AG04449 (cell line): ENCODE measurements around the gene VPREB1.

Source experiments
- CTCF ChIA-PET: fragments of 350-600 bp; formaldehyde crosslinking; extraction: SDS; loops from one replicate; lab custom pipeline; 2021; ENCODE audit warnings: antibody characterized with exemption; lab: Yijun Ruan, JAX
- POLR2A ChIA-PET: fragments of 400-600, 350-600 bp; formaldehyde crosslinking; extraction: SDS; loops from one replicate; lab custom pipeline; 2020; ENCODE audit warnings: antibody characterized with exemption, inconsistent platforms; lab: Yijun Ruan, JAX
- DNase-seq: peaks from one replicate; pipeline ENCODE4 v3.0.0-alpha.2; 2010; ENCODE audit warnings: low read depth, low spot score
- H3K4me3 ChIP-seq: 2 replicates; pipeline ENCODE4 v1.5.1; 2011; ENCODE audit warnings: low read depth, mild to moderate bottlenecking, control low read depth, low read length
- CTCF ChIP-seq: IDR thresholded peaks from one replicate; pipeline ENCODE4 v1.5.1; 2011; ENCODE audit warnings: mild to moderate bottlenecking, moderate library complexity, low read length, control low read depth, inconsistent platforms; ENCODE audit not compliant: insufficient read depth; ENCODE audit errors: missing control alignments

Gene VPREB1

DNA sequence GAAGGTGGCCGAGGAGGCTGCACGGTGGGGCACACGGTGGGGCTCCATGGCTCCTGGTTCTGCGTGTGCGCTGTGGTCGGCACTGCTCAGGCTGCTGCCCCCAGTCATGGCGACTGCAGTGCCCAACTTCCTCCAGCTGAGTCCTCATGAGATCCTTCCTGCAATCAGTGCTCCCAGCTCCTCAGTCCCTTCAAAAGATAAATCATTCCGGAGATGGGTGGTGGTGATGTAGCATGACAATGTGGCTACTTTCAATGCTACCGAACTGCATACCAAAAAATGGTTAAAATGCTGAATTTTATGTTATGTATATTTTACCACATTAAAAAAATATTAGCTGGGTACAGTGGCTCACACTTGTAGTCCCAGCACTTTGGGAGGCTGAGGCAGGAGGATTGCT lies 14.1 kb upstream of the VPREB1 start:
- no peak for DNase-seq
- no peak for TF ChIP-seq CTCF
- ChIA-PET CTCF (interaction anchor here (1.1 to 1.3 kb wide), 2 partner anchors 23 to 29 kb away, joined by 3 to 4 read pairs; no protein-coding TSS in a partner anchor), POLR2A (no interaction called here)
- no peak overlapping the region for H3K4me3 ChIP-seq

GRCh38 chr22:22233081-22233480 lies 11.5 kb upstream of the VPREB1 start:
- H3K4me3 ChIP-seq, result no peak overlapping the region
- POLR2A ChIA-PET, result no interaction called here
- TF ChIP-seq CTCF, result no peak
- DNase-seq, result no peak
- CTCF ChIA-PET, result no interaction called here

- ChIA-PET POLR2A (no interaction called here), CTCF (interaction anchor here (1.1 to 1.6 kb wide), 2 partner anchors 9 to 27 kb away, joined by 3 to 7 read pairs; no protein-coding TSS in a partner anchor)
- TF ChIP-seq CTCF, result no peak
- DNase-seq, result no peak
- no peak overlapping the region for H3K4me3 ChIP-seq
Measured at GRCh38 chr22:22235558-22235957, 9.0 kb upstream of the VPREB1 start.

GRCh38 chr22:22237521-22237920 lies 7.1 kb upstream of the VPREB1 start:
- CTCF ChIA-PET, result interaction anchor here (1.1 kb wide), 1 partner anchor 84 kb away, joined by 3 read pairs; no protein-coding TSS in a partner anchor

DNA sequence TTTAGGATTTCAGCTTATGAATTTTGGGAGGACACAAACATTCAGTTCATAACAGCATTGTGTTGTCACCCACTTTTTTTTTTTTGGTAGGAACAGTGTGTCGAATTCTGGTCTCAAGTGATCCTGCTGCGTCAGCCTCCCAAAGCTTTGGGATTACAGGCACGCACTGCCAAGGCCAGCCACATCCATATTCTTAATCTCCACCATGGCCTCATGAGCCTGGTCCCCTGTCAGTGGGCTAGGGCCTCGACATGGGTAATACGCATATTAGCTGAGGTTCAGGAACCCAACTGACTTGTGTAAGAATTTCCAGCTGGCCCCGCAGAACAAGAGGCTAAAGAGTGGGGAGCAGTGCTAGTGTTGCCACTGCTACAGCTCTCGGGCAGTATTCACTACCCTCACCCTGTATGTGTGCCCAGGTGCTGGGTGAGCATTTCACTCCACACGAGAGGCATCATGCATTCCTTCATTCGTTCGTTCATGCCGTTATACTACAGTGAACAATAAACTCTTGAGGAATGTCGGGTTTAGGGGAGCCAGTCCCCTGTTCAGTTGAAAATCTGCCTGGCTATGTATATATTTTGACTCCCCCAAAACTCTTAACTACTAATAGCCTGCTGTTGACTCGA lies 5.2 kb upstream of the VPREB1 start:
- TF ChIP-seq CTCF, result no peak
- ChIA-PET POLR2A (no interaction called here), CTCF (no interaction called here)

More at GRCh38 chr22:22237521-22237920, 7.1 kb upstream of the VPREB1 start:
- no peak overlapping the region for H3K4me3 ChIP-seq
- POLR2A ChIA-PET, result no interaction called here
- TF ChIP-seq CTCF, result no peak
- DNase-seq, result no peak

GRCh38 chr22:22241554-22241898 lies 3.1 kb upstream of the VPREB1 start:
- ChIA-PET CTCF (no interaction called here), POLR2A (no interaction called here)
- DNase-seq, result no peak

More for the DNA sequence above, 5.2 kb upstream of the VPREB1 start:
- no peak overlapping the region for H3K4me3 ChIP-seq
- DNase-seq, result no peak

More at GRCh38 chr22:22241554-22241898, 3.1 kb upstream of the VPREB1 start:
- TF ChIP-seq CTCF, result no peak
- no peak overlapping the region for H3K4me3 ChIP-seq
